ENCODE data around the gene SCN2A. TPM values are rescaled to one million over a fixed set of nuclear protein-coding genes. Genes with fewer than 3 reads are reported as not detected.

The SCN2A gene
- total RNA-seq, 1 experiment from 2014 or later, result 0.24 TPM

DNA sequence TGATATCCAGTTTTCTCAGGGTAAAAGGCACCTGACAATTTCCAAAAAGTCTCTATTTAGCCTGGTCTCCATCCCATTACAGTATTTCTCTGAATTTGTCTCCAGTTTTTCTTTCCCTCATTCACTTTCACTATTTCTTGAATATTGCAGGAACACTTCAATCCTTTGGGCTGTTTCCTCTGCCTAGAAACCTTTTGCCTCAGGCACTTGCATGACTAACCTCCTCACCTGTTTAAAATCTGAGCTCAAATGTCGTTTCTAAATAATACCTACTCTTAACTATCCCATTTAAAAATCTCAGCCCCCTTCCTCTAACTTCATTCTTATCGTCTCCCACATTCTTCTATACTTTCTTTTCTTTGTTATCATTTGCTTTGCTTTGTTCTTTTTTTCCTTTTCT is 9.0 kb downstream of the SCN2A start:
- Histone ChIP-seq H2BK20ac (ENCODE audit: low read depth, low read length, poor library complexity, severe bottlenecking) (no peak overlapping the region), H3K23me2 (ENCODE audit: insufficient read length, low read depth, low read length, poor library complexity, severe bottlenecking) (no peaks in the 10 kb centered on the region), H2AK5ac (ENCODE audit: insufficient read length, low read length) (no peak overlapping the region), H2AFZ (ENCODE audit: low read length) (no peak overlapping the region), H3K27ac (ENCODE audit: insufficient read length, low read depth, low read length) (no peak overlapping the region), H3K9me3 (ENCODE audit: control insufficient read depth, low read depth, low read length) (no peaks in the 10 kb centered on the region), H3K79me1 (ENCODE audit: insufficient read depth, low read depth, low read length, poor library complexity, severe bottlenecking) (no peaks in the 10 kb centered on the region), H3K27me3 (ENCODE audit: insufficient read depth, low read length) (no peaks in the 10 kb centered on the region), H3K56ac (ENCODE audit: insufficient read length, low read depth, low read length) (no peak overlapping the region), H2BK120ac (ENCODE audit: low read depth, low read length, poor library complexity, severe bottlenecking) (no peak overlapping the region), H3K18ac (ENCODE audit: insufficient read length, low read depth, low read length) (no peak overlapping the region), H3K23ac (ENCODE audit: insufficient read length, low read depth, low read length) (no peak overlapping the region), H4K91ac (ENCODE audit: insufficient read length, low read depth, low read length) (no peak overlapping the region), H3K4ac (ENCODE audit: low read depth, low read length) (no peak overlapping the region), H4K20me1 (ENCODE audit: control insufficient read depth, insufficient read depth, insufficient read length) (no peaks in the 10 kb centered on the region), H2BK12ac (ENCODE audit: insufficient read length, low read depth, low read length) (no peak overlapping the region), H4K8ac (replicated peaks; ENCODE audit: insufficient read length, low read depth, low read length) (no peak overlapping the region), H3T11ph (ENCODE audit: low read length) (no peak overlapping the region), H3K4me1 (ENCODE audit: insufficient read depth, low read length) (no peaks in the 10 kb centered on the region), H2BK15ac (ENCODE audit: low read depth, low read length) (no peak overlapping the region), H3K4me2 (ENCODE audit: insufficient read depth, insufficient read length, low read length) (no peak overlapping the region), H2BK5ac (ENCODE audit: insufficient read length, low read length) (no peak overlapping the region), H3K14ac (ENCODE audit: insufficient read depth, low read length) (no peak overlapping the region), H3K79me2 (ENCODE audit: insufficient read depth, low read length) (no peaks in the 10 kb centered on the region), H4K5ac (ENCODE audit: insufficient read length, low read depth, low read length) (no peak overlapping the region), H3K9ac (ENCODE audit: extremely low read depth, insufficient read length, low read length) (no peak overlapping the region)
- no peak for TF ChIP-seq CTCF (conservative IDR thresholded peaks at IDR 0.05)
- WGBS (ENCODE audit: extremely low coverage, insufficient read length, low lambda C conversion rate), result 98% methylated on average over 2 of the region's 2 CpGs
- Mint-ChIP-seq H3K27me3 (ENCODE audit: low read depth) (no peaks in the 10 kb centered on the region), H3K9me3 (no peaks in the 10 kb centered on the region), H3K36me3 (ENCODE audit: insufficient read depth in 1 of 3, low read depth in 3 of 3) (no peaks in the 10 kb centered on the region), H3K27ac (no peak overlapping the region), H3K4me3 (no peak overlapping the region), H3K4me1 (peaks cover 0 to 4% of the 10 kb centered on the region in 2 experiments; a peak in 2 of 4 replicates)
- DNase-seq, result no peak

All from H9 (cell line).